HG03025 (cell line): ENCODE measurements around the gene ZNFX1.

ENCODE experiments used
- ATAC-seq: cut with Tn5 transposase; IDR thresholded peaks from one replicate; pipeline ENCODE4 v1.9.1; 2021; ENCODE audit warnings: mild to moderate bottlenecking, moderate library complexity; ENCODE audit not compliant: unreplicated experiment, low FRiP score

Gene ZNFX1

DNA sequence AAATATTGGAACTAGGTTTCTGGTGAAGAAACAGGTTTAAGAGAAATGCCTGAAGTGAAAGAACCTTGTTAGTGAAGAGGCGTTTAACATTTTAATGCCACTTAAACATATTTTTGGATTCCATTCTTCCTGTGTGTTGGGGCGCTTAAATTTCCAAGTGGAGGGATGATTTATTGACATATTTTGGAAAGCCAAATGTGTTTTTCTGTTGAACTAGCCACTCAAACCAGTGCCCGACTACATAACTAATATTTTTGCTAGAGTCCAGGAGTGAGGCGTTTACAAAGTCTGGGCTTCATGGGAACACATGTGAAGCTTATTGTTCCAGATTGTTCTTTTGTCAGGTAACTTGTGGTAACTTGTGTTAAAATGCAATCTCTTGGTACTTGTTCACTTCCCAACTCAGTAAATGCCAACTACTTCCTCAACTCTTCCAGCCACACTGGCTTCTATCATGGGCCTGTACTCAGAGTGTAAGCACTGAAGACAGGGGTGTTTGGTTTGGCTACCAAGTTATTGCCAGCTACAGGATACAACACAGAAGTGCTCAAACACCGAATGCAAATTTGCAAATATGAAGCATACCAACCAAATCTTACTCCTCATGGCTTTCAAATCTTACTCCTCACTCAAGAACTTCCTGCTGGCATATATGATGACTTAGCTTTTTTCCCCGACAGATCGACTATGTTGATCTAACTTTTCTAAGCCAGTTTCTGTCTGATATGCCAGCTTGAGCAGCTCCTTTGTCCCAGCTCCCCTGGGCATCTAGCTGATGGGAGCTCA, 2.0 kb upstream of the ZNFX1 start:
- no peak for ATAC-seq

DNA sequence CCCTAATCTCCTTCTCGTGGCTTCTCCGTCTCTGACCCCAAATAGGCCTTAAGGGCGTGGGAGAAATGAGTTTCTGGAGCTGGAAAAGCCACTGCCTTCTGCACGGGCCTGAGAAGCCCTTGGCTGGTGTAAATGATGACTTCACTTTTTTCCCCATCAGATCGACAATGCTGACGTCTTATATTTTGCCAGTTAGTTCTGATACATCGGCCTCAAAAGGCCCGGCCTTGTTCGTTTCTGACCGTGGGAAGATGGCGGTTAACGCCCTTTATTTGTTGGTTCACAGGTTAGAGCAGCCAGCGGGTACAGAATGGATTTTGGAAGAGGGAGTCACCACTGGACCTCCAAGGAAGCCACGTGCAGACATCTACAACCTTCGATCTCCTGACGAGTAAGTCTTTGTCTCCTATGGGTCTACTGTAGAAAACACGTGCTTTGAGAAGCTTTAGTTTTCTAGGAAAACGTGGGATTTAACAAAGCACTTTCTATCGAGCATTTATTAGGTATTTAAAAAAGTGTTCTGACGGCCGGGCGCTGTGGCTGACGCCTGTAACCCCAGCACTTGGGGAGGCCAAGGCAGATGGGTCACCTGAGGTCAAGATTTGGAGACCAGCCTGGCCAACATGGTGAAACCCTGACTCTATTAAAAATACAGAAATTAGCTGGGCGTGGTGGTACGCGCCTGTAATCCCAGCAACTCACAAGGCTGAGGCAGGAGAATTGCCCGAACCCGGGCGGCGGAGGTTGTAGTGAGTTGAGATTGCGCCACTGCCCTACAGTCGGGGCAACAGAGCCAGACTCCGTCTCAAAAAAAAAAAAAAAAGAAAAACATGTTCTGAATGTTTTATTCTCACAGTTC, 1.2 kb upstream of the ZNFX1 start:
- ATAC-seq = no peak

DNA sequence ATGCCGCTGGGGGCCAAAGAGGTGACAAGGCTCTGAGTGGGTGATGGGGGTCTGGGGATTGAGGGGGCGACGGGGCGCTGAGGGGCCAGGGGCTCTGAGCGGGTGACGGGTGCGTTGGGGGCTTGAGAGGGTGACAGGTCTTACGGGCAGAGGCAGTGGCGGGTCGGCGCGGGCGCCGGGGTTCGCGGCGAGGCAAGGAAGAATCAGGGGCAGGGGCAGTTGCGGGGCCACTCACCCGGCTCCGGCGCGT, 146 bp downstream of the ZNFX1 start:
- ATAC-seq = no peak

DNA sequence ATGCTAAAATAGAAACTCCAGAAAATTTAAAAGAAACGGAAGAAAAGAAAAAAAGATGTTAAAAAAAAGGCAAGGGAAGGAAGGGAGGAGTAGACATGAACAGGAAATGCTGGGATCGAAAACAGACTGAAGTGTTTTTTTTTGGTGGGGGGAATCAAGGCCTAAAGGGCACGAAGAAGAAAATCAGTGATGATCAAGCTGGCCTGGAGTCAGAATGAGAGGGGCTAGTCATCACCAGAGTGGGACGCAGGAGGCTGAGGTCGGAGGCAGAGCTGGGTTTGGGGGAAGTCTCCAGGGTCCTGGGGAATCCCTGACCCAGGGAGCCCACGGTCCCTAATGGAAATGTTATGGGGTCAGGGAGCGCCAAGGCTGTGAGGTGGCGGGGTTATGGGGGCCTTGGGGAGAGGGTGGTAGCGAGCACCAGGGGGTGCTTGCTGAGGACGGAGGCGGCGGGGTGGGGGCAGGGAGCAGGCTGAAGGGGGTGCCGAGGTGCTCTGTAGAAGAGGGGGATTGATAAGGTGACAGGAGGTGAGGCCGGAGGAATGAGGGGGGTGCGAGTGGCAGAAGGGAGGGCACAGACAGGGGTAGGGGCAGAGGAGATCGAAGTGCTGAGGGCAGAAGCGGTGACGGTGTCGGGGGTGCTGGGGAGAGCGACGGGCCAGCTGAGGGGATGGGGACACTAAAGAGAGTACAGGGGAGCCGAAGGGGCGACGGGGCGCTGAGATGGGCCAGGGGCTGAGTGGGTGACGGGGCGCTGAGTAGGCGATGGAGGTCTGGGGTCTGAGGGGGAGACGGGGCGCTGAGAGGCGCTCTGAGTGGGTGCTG, 684 bp downstream of the ZNFX1 start:
- ATAC-seq = peak; percentile 2

DNA sequence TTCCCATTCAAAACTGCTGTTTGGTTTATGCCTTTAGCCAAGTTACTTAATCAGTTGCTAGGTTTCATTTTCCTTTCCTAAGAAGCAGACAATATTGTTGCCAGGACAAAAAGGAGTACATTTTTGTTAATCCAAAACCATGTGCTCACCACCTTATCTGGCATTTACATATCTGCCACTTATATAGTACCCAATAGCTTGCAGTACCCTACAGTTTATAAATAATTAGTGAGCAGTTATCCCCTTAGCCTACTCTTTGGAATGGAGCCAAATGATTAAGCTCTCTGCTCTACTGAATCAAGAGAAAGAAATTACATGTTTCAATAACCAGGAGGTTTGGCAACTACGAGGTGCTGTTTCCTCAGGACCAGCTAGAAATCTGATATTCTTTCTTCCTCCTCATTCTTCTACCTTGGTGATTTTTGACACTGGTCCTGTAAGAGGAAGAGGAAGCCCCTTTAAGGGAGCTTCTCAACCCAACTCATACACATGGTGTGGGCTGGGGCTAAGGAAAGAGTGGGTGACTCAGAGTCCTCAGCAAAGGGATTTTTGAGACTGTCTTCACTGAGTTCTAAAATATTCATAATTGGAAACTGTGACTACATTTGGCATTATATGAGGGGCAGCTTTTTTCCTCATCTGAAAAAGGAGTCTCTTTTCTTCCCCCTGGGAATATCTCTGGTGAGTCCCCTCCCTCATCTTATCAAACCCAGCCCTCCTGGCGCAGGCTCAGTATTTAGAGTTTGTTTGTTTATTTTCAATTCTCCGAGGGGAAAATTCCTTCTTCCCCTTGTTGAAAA, 1.5 kb downstream of the ZNFX1 start:
- no peak for ATAC-seq

DNA sequence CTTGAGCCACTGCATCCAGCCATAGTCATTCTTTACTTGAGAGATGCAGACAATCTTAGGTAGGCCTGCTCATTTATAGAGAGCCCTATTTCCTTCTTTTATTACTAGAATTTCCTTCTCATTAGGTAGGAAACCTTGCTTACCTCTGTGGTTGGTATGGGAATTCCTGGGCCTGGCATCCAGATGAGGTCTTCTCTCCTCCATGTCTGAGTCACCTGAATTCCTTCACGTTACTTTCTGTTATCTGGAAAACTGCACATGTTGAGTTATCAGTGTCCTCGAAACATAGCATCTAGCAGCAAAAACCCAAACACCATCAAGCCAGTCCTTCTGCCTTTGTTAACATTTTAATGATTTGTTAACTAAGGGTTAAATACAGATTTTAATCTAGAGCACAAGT, 2.2 kb downstream of the ZNFX1 start:
- ATAC-seq = no peak

DNA sequence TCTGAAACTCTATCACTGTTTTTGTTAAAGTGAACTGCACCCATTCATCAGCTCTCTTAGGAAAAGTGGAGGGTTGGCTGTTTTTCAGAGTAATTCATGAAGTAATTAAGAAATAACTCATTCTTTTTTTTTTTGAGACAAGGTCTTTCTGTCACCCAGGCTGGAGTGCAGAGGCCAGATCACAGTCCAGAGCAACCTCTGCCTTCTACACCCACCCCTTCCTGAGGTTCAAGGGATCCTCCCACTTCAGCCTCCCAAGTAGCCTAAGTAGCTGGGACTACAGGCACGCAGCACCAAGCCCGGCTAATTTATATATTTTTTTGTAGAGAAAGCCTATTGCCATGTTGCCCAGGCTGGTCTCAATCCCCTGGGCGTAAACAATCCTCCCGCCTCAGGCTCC, 2.6 kb downstream of the ZNFX1 start:
- ATAC-seq = no peak

DNA sequence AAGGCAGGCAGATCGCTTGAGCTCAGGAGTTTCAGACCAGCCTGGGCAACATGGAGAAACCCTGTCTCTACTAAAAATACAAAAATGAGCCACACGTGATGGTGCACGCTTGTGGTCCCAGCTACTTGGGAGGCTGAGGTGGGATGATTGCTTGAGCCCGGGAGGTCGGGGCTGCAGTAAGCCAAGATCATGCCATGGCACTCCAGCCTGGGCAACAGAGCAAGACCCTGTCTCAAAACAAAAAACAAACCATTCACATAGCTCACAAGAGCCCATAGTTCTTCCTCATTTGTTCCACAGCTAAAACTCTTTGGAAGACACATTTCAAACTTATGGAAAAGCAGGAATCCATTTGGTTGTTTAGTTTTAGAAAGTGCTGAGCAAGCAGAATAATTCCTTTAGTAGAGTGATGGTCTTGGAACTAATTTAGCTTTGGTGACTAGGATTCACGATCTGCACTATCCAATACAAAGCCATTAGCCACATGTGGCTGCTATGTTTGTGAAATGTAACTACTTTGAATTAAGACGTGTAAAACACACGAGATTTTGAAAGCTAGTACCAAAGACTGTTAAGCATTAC, 4.1 kb downstream of the ZNFX1 start:
- ATAC-seq = no peak

DNA sequence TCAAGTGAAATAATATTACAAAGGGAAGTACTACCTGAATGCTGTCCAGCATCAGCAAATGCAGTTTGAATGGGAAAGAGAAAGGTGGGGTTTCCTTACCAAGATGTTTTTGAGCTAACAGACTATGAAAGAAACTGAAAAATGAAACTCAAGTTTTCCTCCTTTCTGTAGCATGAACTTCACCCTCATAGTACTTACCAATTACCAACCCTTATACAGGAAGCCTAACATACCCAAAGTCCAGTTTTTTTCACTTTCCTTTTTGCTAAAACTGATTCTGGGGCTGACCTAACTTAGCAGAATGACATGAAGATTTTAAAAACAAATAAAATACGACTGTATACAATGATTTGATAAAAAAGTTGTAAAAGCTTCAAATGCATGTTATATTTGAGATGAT, 5.2 kb downstream of the ZNFX1 start:
- no peak for ATAC-seq

DNA sequence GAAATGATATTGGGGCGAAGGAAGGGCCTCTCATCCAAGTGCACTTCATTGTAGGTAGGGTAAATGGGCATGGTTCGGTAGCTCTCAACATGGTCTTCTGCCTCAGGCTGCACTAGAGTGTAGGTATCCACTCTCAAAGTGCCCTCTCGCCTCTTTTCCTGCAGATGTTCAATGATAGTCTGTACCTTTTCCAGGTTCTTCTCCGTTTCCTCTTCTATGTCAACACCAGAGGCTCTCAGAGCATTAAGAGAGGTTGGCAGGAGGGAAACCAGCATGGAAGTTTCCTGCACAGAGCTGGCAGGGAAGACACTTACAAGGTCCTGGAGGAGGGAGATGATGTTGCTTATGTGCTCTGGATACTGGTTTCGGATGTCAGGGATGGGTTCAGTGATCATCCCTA, 7.1 kb downstream of the ZNFX1 start:
- no peak for ATAC-seq

DNA sequence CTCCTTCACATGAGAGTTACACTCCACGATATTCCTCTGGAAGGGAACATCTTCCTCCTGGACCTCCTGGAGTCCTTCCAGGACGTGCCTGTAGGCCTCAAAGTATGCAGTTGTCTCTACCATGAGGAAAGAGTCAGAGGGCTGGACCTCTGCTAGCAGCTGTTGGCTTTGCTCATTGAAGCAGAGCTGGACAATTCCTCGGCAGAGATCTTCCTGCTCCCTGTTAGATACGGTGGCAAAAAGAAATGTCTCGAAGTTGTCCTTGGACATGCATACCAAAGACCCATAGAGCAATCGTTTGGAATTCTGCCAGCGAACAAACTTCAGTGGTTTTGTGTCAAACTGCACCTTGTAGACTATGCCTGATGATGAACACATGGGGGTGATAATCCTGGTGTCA, 7.7 kb downstream of the ZNFX1 start:
- no peak for ATAC-seq

DNA sequence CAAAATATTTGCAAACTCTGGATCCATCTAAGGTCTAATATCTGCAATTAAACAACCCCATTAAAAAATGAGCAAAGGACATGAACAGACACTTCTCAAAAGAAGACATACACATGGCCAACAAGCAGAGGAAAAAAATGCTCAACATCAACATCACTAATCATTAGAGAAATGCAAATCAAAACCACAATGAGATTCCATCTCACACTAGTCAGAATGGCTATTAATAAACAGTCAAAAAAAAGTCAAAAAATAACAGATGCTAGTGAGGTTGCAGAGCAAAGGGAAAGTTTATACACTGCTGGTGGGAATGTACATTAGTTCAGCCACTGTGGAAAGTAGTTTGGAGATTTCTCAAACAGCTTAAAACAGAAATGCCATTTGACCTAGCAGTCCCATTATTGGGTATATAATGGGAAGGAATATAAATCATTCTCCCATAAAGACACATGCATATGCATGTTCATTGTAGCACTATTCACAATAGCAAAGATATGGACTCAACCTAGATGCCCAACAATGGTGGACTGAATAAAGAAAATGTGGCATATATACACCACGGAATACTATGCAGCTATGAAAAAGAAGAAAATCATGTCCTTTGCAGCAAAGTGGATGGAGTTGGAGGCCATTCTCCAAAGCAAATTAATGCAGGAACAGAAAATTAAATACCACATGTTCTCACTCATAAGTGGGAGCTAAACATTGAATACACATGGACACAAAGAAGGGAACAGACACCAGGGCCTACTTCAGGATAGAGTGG, 9.1 kb downstream of the ZNFX1 start:
- no peak for ATAC-seq

DNA sequence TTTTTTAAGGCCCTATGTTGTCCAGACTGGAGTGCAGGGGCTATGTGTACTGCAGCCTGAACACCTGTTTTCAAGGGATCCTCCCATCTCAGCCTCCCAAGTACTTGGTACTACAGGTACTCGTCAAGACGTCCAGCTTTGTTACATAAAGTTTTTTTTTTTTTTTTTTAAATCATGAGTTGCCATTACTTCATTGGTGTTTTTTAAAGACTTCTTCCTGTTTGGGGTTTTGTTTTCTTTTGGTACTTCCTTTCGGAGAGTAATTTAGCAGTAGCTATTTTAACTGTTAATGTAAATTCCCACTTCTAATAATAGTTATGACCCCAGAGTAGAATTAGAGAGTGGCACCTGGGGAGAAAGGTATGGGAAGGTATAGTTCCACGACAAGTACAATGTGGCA, 10.5 kb downstream of the ZNFX1 start:
- ATAC-seq = no peak

DNA sequence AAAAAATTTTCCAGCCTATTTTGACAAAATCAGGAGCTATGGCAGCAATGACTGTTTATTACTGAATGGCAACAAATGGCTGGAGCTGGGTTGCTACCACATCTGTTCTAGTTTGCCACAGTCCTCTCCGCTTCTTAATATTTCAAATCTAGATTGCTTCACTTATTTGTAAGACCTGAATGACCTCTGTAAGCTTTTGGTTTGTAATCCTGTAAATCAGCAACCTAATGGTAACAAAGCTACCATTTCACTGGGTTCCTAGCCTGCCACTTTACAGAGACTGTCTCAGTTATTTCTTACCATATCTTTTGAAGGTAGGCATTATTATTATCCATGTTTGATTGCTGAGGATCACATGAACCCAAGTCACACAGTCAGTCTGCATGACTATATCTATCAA, 15.4 kb downstream of the ZNFX1 start:
- no peak for ATAC-seq

DNA sequence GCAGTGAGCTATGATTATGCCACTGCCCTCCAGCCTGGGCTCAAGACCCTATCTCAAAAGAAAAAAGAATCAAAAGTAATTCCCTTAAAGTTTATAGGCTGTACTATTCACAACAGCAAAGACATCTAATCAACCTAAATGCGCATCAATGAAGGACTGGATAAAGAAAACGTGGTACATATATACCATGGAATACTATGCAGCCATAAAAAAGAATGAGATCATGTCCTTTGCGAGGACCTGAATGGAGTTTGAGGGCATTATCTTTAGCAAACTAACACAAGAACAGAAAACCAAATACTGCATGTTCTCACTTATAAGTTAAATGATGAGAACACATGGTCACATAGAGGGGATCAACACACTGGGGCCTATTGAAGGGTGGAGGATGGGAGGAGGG, 16.7 kb downstream of the ZNFX1 start:
- no peak for ATAC-seq

DNA sequence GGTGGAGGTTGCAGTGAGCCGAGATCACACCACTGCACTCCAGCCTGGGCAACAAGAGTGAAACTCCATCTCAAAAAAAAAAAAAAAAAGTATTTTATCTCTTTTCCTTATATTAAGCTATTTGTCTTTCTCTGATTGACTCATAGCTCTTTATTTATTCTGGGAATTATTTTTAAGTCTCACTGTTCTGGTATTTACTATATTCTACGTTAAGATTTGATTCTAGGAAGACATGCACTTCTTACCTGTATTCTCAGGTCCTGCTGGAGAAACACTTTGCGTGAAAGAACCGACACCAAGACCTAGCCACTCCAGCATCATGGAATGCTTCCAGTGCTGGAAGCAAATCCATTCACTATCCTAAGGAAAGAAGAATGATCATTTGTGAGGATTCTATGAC, 17.6 kb downstream of the ZNFX1 start:
- ATAC-seq = no peak

DNA sequence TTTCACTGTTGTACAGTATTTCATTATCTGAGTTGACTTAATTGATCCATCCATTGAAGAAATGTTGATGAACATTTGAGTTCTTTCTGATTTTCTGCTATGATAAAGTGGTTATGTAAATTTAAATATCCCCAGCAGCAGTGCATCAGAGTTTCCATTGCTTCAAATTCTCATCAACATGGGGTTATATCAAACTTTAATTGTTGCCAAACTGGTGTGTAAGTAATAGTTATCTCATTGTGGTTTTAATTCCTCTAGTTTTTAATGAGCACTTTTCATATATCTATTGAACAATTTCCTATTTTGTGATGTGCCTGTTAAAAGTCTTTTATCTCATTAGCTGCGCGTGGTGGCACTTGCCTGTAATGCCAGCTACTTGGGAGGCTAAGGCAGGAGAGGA, 18.1 kb downstream of the ZNFX1 start:
- ATAC-seq = no peak

DNA sequence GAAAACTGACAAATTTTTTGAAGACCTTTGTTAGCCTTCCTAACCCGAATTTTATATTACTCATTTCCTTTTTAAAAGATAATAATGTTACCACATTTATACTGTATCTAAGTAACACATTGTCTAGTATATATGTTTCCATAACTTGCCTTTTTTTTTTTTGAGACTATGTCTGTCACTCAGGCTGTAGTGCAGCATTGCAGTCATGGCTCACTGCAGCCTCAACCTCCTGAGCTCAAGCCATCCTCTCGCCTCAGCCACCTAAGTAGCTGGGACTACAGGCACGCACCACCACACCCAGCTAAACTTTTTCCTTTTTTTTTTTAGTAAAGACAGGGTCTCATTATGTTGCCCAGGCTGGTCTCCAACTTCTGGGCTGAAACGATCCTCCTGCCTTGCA, 18.6 kb downstream of the ZNFX1 start:
- no peak for ATAC-seq

DNA sequence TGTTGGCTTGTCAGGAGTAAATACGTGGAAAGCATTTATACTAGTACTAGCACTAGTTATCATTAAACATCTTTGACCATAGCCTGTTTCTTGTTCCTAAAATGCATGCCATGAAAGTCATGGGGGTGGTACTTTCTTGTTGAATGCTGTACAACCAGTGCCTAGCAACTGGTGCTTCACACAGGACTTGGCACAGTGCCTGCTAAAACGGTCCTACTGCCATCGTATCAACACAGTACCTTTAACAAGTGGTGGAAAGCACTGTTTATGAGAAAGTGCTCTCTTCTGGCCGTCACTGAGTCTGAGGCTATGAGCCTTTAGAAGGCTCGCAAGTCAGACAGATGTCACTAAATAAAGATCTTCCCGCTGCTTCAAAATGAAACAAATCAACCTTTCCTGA, 21.6 kb downstream of the ZNFX1 start:
- ATAC-seq = no peak
